PC-9 (cell line): ENCODE results near the gene OR6S1. TPM values are rescaled to one million over a fixed set of nuclear protein-coding genes. Genes with fewer than 3 reads are reported as not detected.
"Not testable (repeated sequence)": the region's sequence is repeated elsewhere in the genome, so short reads cannot be mapped to it uniquely, and the experiment has no call there.

ENCODE experiments used
- BruUV-seq: library from RNA; stranded (reverse); fragments of 400-500 nt; replicated peaks from 2 replicates; lab custom pipeline; 2021; lab: Mats Ljungman, UMichigan
- CTCF ChIA-PET: fragments of 300-600 bp; sonication (Branson Sonifier 250); formaldehyde crosslinking; loops from one replicate; lab custom pipeline; 2022; ENCODE audit warnings: antibody characterized with exemption; lab: Charles Lee
- POLR2A ChIA-PET: fragments of 300-600 bp; sonication (Branson Sonifier 250); formaldehyde crosslinking; loops from one replicate; lab custom pipeline; 2022; ENCODE audit warnings: antibody characterized with exemption; ENCODE audit not compliant: unreplicated experiment; lab: Charles Lee
- DNase-seq, 2 experiments: peaks; one replicate each; pipeline versions ENCODE4 v3.0.0 to v3.0.0-alpha.2; 2015 to 2022; ENCODE audit warnings: mixed read lengths in 1 of 2
- H2AFZ ChIP-seq: fragments of 200-600 bp; sonication (generic); 2 replicates; pipeline ENCODE4 v1.8.1; 2017; ENCODE audit warnings: antibody characterized with exemption
- H3F3A ChIP-seq: fragments of 200-600 bp; sonication (generic); 2 replicates; pipeline ENCODE4 v1.8.1; 2017; ENCODE audit warnings: antibody characterized with exemption, mild to moderate bottlenecking, low read depth; ENCODE audit not compliant: insufficient read depth
- H3K27ac ChIP-seq: fragments of 200-600 bp; sonication (generic); 2 replicates; pipeline ENCODE4 v1.6.1; 2016; ENCODE audit warnings: mixed run types
- H3K27me3 ChIP-seq: fragments of 200-600 bp; sonication (generic); 2 replicates; pipeline ENCODE4 v1.6.1; 2016; ENCODE audit warnings: low read depth, mixed run types; ENCODE audit not compliant: insufficient read depth
- H3K36me3 ChIP-seq: fragments of 200-600 bp; sonication (generic); 2 replicates; pipeline ENCODE4 v1.6.1; 2016; ENCODE audit warnings: low read depth, mixed run types
- H3K4me1 ChIP-seq: fragments of 200-600 bp; sonication (generic); replicated peaks from 2 replicates; pipeline ENCODE4 v1.6.1; 2016; ENCODE audit warnings: mixed run types; ENCODE audit not compliant: insufficient read depth
- H3K4me2 ChIP-seq: fragments of 200-600 bp; sonication (generic); 2 replicates; pipeline ENCODE4 v1.6.1; 2017; ENCODE audit warnings: mixed run types
- H3K4me3 ChIP-seq: fragments of 200-600 bp; sonication (generic); 2 replicates; pipeline ENCODE4 v1.6.1; 2016; ENCODE audit warnings: mixed run types
- H3K79me2 ChIP-seq: fragments of 200-600 bp; sonication (generic); 2 replicates; pipeline ENCODE4 v1.6.1; 2017; ENCODE audit warnings: low read depth, mixed run types
- H3K9me2 ChIP-seq: fragments of 200-600 bp; sonication (generic); 2 replicates; pipeline ENCODE4 v1.8.1; 2017; ENCODE audit warnings: mild to moderate bottlenecking; ENCODE audit not compliant: insufficient read depth
- H3K9me3 ChIP-seq: fragments of 200-600 bp; sonication (generic); 2 replicates; pipeline ENCODE4 v1.8.1; 2016; ENCODE audit warnings: low read depth; ENCODE audit not compliant: insufficient read depth
- H4K20me1 ChIP-seq: fragments of 200-600 bp; sonication (generic); 2 replicates; pipeline ENCODE4 v1.8.1; 2017; ENCODE audit not compliant: insufficient read depth
- EZH2 ChIP-seq: fragments of 200-600 bp; sonication (generic); IDR thresholded peaks from 2 replicates; pipeline ENCODE4 v1.8.0; 2017; ENCODE audit warnings: antibody characterized with exemption, low read depth
- intact Hi-C: fragments of 100-400 bp; cut with micrococcal nuclease; formaldehyde crosslinking; loops from one replicate; pipeline ENCODE4 v1.10.0; 2022; ENCODE audit not compliant: unreplicated experiment
- total RNA-seq: library from RNA; stranded (reverse); gene quantifications from 2 replicates; pipeline ENCODE4 v1.2.3, GENCODE V29; 2021
- TF ChIP-seq, protein P1 (sequence below): fragments of 200-600 bp; sonication (generic); conservative IDR thresholded peaks from 2 replicates; pipeline ENCODE4 v1.6.1; 2017; ENCODE audit warnings: mixed run types, antibody characterized with exemption, mild to moderate bottlenecking, moderate library complexity

The OR6S1 gene
- total RNA-seq, 1 experiment from 2014 or later, result not detected

DNA sequence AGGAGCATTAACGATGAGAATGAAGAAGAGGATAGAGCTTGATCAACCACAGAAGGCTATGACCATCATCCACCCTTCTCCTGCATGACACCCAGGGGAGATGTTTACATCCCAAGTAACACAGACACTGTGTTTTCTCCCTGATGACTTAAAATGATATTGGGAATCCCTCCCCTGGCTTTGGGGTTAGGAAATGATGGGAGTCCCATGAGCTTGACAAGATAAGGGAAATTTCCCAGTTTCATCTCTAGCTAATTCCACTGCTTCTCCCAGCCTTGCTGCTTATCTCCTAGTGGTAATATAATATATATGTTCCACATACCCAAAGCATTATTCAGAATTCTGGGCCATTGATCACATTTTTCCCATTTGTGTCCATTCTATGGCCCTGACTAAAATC lies 4.0 kb upstream of the OR6S1 start:
- Histone ChIP-seq H3K9me2 (no peaks in the 10 kb centered on the region), H3K36me3 (no peaks in the 10 kb centered on the region), H3K27ac (no peak overlapping the region), H3K27me3 (no peaks in the 10 kb centered on the region), H2AFZ (no peak overlapping the region), H3F3A (no peaks in the 10 kb centered on the region), H3K4me1 (no peaks in the 10 kb centered on the region), H3K9me3 (no peaks in the 10 kb centered on the region), H3K79me2 (no peaks in the 10 kb centered on the region), H3K4me3 (no peak overlapping the region), H4K20me1 (no peaks in the 10 kb centered on the region), H3K4me2 (no peak overlapping the region)
- no TSS peak for BruUV-seq
- no peak for DNase-seq
- intact Hi-C loops, result no loop called here
- CTCF ChIA-PET, result no interaction called here
- POLR2A ChIA-PET, result no interaction called here
- TF ChIP-seq, protein P1, sequence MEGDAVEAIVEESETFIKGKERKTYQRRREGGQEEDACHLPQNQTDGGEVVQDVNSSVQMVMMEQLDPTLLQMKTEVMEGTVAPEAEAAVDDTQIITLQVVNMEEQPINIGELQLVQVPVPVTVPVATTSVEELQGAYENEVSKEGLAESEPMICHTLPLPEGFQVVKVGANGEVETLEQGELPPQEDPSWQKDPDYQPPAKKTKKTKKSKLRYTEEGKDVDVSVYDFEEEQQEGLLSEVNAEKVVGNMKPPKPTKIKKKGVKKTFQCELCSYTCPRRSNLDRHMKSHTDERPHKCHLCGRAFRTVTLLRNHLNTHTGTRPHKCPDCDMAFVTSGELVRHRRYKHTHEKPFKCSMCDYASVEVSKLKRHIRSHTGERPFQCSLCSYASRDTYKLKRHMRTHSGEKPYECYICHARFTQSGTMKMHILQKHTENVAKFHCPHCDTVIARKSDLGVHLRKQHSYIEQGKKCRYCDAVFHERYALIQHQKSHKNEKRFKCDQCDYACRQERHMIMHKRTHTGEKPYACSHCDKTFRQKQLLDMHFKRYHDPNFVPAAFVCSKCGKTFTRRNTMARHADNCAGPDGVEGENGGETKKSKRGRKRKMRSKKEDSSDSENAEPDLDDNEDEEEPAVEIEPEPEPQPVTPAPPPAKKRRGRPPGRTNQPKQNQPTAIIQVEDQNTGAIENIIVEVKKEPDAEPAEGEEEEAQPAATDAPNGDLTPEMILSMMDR, result no peak

DNA sequence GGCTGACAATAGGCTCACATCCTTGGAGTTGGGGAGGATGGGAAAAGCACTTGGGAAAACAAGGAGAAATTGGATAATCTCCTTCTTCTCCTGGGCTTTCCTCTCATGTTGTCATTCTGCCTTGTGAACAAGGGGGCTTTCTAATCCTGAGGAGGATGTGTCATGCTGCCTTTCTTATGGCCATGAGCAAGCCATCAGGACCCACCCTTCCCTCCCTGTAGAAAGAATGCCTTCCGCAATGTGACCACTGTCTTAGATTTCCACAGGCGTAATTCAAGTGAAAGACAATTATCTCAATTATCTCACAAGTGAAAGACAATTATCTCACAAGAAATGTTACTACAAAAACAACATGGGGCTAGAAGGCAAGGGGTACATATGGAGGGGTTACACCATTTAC lies 3.0 kb upstream of the OR6S1 start:
- Histone ChIP-seq H3K9me3 (no peaks in the 10 kb centered on the region), H3K4me2 (no peak overlapping the region), H4K20me1 (no peaks in the 10 kb centered on the region), H3K4me1 (no peaks in the 10 kb centered on the region), H3K9me2 (no peaks in the 10 kb centered on the region), H3K36me3 (no peaks in the 10 kb centered on the region), H3F3A (no peaks in the 10 kb centered on the region), H3K27ac (no peak overlapping the region), H3K27me3 (no peaks in the 10 kb centered on the region), H2AFZ (no peak overlapping the region), H3K4me3 (no peak overlapping the region), H3K79me2 (no peaks in the 10 kb centered on the region)
- CTCF ChIA-PET, result no interaction called here
- no peak for TF ChIP-seq EZH2
- TF ChIP-seq, protein P1, result no peak
- POLR2A ChIA-PET, result no interaction called here
- intact Hi-C loops, result no loop called here
- BruUV-seq, result no TSS peak
- no peak for DNase-seq

DNA sequence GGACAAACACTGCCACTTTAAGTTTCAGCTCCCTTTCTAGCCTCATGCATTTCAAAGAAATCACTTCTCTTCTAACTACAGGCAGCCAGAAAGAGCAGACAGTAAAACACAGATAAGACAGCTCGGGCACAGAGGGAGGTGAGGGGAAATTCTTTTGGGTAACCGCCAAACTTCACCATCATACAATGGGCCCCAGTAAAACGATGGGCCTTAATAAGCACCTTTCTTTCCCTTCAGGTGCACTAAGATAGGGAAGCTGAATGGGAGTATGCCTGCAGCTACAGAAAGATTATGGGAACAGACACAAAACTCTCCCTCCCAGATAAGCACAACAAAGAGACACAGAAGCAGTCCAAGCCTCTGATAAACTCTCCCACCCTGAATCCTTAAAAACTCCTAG lies 1.3 kb upstream of the OR6S1 start:
- H4K20me1 ChIP-seq, H3K9me3 ChIP-seq, H2AFZ ChIP-seq, H3K4me1 ChIP-seq, CTCF ChIA-PET, H3K36me3 ChIP-seq, H3F3A ChIP-seq, H3K4me2 ChIP-seq, H3K4me3 ChIP-seq, H3K27me3 ChIP-seq, POLR2A ChIA-PET, H3K79me2 ChIP-seq, BruUV-seq, DNase-seq, H3K9me2 ChIP-seq, H3K27ac ChIP-seq, intact Hi-C loops: not testable (repeated sequence)

DNA sequence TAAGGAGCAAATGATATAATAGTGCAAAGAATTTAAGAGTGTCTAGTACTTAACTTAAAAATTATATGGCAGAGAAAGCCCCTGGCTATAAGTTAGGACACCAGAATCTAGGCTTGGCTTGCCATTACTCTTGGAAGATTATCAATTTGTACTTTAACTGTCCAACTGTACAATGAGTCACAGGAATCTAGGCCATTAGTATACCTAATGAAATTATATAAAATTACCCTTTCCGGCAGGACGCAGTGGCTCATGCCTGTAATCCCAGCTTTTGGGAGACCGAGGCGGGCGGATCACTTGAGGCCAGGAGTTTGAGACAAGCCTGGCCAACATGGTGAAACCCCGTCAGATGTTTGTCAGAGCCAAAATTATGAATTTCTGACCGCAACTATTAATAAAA lies 691 bp upstream of the OR6S1 start:
- no peaks in the 10 kb centered on the region for H3K4me1 ChIP-seq
- H3K9me2 ChIP-seq, result no peaks in the 10 kb centered on the region
- no peak for DNase-seq
- intact Hi-C loops, result no loop called here
- no peaks in the 10 kb centered on the region for H4K20me1 ChIP-seq
- no peak overlapping the region for H3K27ac ChIP-seq
- H3K4me3 ChIP-seq, result no peak overlapping the region
- no peaks in the 10 kb centered on the region for H3K9me3 ChIP-seq
- H3F3A ChIP-seq, result no peaks in the 10 kb centered on the region
- H3K36me3 ChIP-seq, result no peaks in the 10 kb centered on the region
- no peaks in the 10 kb centered on the region for H3K27me3 ChIP-seq
- ChIA-PET POLR2A (no interaction called here), CTCF (no interaction called here)
- no peak overlapping the region for H2AFZ ChIP-seq
- TF ChIP-seq, protein P1, result no peak
- TF ChIP-seq EZH2, result no peak
- no peak overlapping the region for H3K4me2 ChIP-seq
- no peaks in the 10 kb centered on the region for H3K79me2 ChIP-seq
- no TSS peak for BruUV-seq
